ENCODE results near the gene DIO3. TPM values are rescaled to one million over a fixed set of nuclear protein-coding genes. Genes with fewer than 3 reads are reported as not detected.

The DIO3 gene
- total RNA-seq, 5 donors from 2014 or later (not counting 1 experiment from before 2014, with no cell fraction given): not detected

GRCh38 chr14:101534198-101534597 lies 27.1 kb upstream of the DIO3 start:
- H3K36me3 Mint-ChIP-seq: no peaks in the 10 kb centered on the region
- Histone ChIP-seq H3K9me3 (no peaks in the 10 kb centered on the region), H3K4me1 (ENCODE audit: control insufficient read depth in 1 of 2, extremely low read depth in 1 of 2, insufficient read depth in 2 of 2, low read length in 2 of 2) (peaks cover 0 to 34% of the 10 kb centered on the region in 2 experiments), H3K36me3 (ENCODE audit: control insufficient read depth in 2 of 2, extremely low read depth in 1 of 2, insufficient read depth in 1 of 2, low read length in 1 of 2) (no peaks in the 10 kb centered on the region), H3K27ac (ENCODE audit: low read length) (no peak overlapping the region), H3K4me3 (ENCODE audit: control insufficient read depth in 1 of 2, extremely low read depth in 1 of 2, low read length in 1 of 2) (no peak overlapping the region), H3K27me3 (replicated peaks in 1 of 2; ENCODE audit: control insufficient read depth in 2 of 2, extremely low read depth in 1 of 2, insufficient read depth in 2 of 2, low read length in 1 of 2) (peaks cover 0 to 46% of the 10 kb centered on the region in 2 experiments)
- POLR2A ChIA-PET: no interaction called here
- ATAC-seq (replicated peaks in 1 of 4): no peak
- no peak overlapping the region for H3K4me3 Mint-ChIP-seq
- H3K27me3 Mint-ChIP-seq: peaks cover 11 to 16% of the 10 kb centered on the region in 2 donors
- CTCF ChIA-PET: no interaction called here
- peaks cover 21 to 27% (median 26%) of the 10 kb centered on the region in 3 donors for H3K4me1 Mint-ChIP-seq
- no peaks in the 10 kb centered on the region for H3K9me3 Mint-ChIP-seq
- DNase-seq: no peak
- H3K27ac Mint-ChIP-seq: no peak overlapping the region
- 80% methylated on average over 4 of the region's 4 CpGs for WGBS (ENCODE audit: insufficient coverage)

GRCh38 chr14:101535232-101535631 lies 26.1 kb upstream of the DIO3 start:
- H3K4me1 ChIP-seq (ENCODE audit: control insufficient read depth in 1 of 2, extremely low read depth in 1 of 2, insufficient read depth in 2 of 2, low read length in 2 of 2): peaks cover 0 to 27% of the 10 kb centered on the region in 2 experiments
- H3K36me3 Mint-ChIP-seq: no peaks in the 10 kb centered on the region
- peaks cover 13 to 23% (median 19%) of the 10 kb centered on the region in 3 donors for H3K4me1 Mint-ChIP-seq
- ATAC-seq (replicated peaks in 1 of 4): peak in 2 of 4 experiments; percentile 41 to 45
- H3K36me3 ChIP-seq (ENCODE audit: control insufficient read depth in 2 of 2, extremely low read depth in 1 of 2, insufficient read depth in 1 of 2, low read length in 1 of 2): no peaks in the 10 kb centered on the region
- 8% methylated on average over 6 of the region's 9 CpGs for WGBS (ENCODE audit: insufficient coverage)
- H3K27me3 Mint-ChIP-seq: peaks cover 11 to 16% of the 10 kb centered on the region in 2 donors
- H3K9me3 ChIP-seq: no peaks in the 10 kb centered on the region
- peak overlapping the region in 2 of 3 donors; percentile 22 to 56 for H3K4me3 Mint-ChIP-seq
- no peak overlapping the region for H3K4me3 ChIP-seq (ENCODE audit: control insufficient read depth in 1 of 2, extremely low read depth in 1 of 2, low read length in 1 of 2)
- H3K27me3 ChIP-seq (replicated peaks in 1 of 2; ENCODE audit: control insufficient read depth in 2 of 2, extremely low read depth in 1 of 2, insufficient read depth in 2 of 2, low read length in 1 of 2): peaks cover 0 to 43% of the 10 kb centered on the region in 2 experiments
- ChIA-PET POLR2A (no interaction called here), CTCF (no interaction called here)
- peak overlapping the region; percentile 29 for H3K27ac ChIP-seq (ENCODE audit: low read length)
- no peak overlapping the region for H3K27ac Mint-ChIP-seq
- peak in 5 of 35 experiments; percentile 0 to 24 (median 13) for DNase-seq
- no peaks in the 10 kb centered on the region for H3K9me3 Mint-ChIP-seq

- Mint-ChIP-seq H3K9me3 (no peaks in the 10 kb centered on the region), H3K27me3 (peaks cover 11 to 16% of the 10 kb centered on the region in 2 donors), H3K4me1 (peaks cover 9 to 20% (median 16%) of the 10 kb centered on the region in 3 donors), H3K4me3 (peak overlapping the region in 2 of 3 donors; percentile 22 to 56), H3K36me3 (no peaks in the 10 kb centered on the region), H3K27ac (no peak overlapping the region)
- WGBS (ENCODE audit: insufficient coverage): 24% methylated on average over 3 of the region's 8 CpGs
- Histone ChIP-seq H3K4me1 (ENCODE audit: control insufficient read depth in 1 of 2, extremely low read depth in 1 of 2, insufficient read depth in 2 of 2, low read length in 2 of 2) (peaks cover 0 to 27% of the 10 kb centered on the region in 2 experiments), H3K27ac (ENCODE audit: low read length) (peak overlapping the region; percentile 29), H3K27me3 (replicated peaks in 1 of 2; ENCODE audit: control insufficient read depth in 2 of 2, extremely low read depth in 1 of 2, insufficient read depth in 2 of 2, low read length in 1 of 2) (peaks cover 0 to 43% of the 10 kb centered on the region in 2 experiments), H3K36me3 (ENCODE audit: control insufficient read depth in 2 of 2, extremely low read depth in 1 of 2, insufficient read depth in 1 of 2, low read length in 1 of 2) (no peaks in the 10 kb centered on the region), H3K4me3 (ENCODE audit: control insufficient read depth in 1 of 2, extremely low read depth in 1 of 2, low read length in 1 of 2) (no peak overlapping the region), H3K9me3 (no peaks in the 10 kb centered on the region)
- ATAC-seq (replicated peaks in 1 of 4): peak in 1 of 4 experiments; percentile 17
- DNase-seq: no peak
- CTCF ChIA-PET: no interaction called here
- POLR2A ChIA-PET: no interaction called here
Measured at GRCh38 chr14:101535701-101536207, 25.5 kb upstream of the DIO3 start.

GRCh38 chr14:101537286-101537685 lies 24.0 kb upstream of the DIO3 start:
- ATAC-seq (replicated peaks in 1 of 4) (no peak), DNase-seq (no peak)
- H3K4me1 Mint-ChIP-seq: peaks cover 9 to 20% (median 16%) of the 10 kb centered on the region in 3 donors
- H3K4me3 Mint-ChIP-seq: no peak overlapping the region
- ChIA-PET POLR2A (no interaction called here), CTCF (no interaction called here)
- H3K4me1 ChIP-seq (ENCODE audit: control insufficient read depth in 1 of 2, extremely low read depth in 1 of 2, insufficient read depth in 2 of 2, low read length in 2 of 2): peaks cover 0 to 27% of the 10 kb centered on the region in 2 experiments
- no peaks in the 10 kb centered on the region for H3K36me3 Mint-ChIP-seq
- H3K27ac Mint-ChIP-seq: no peak overlapping the region
- no peak overlapping the region for H3K4me3 ChIP-seq (ENCODE audit: control insufficient read depth in 1 of 2, extremely low read depth in 1 of 2, low read length in 1 of 2)
- H3K36me3 ChIP-seq (ENCODE audit: control insufficient read depth in 2 of 2, extremely low read depth in 1 of 2, insufficient read depth in 1 of 2, low read length in 1 of 2): no peaks in the 10 kb centered on the region
- no peaks in the 10 kb centered on the region for H3K9me3 ChIP-seq
- H3K27me3 ChIP-seq (replicated peaks in 1 of 2; ENCODE audit: control insufficient read depth in 2 of 2, extremely low read depth in 1 of 2, insufficient read depth in 2 of 2, low read length in 1 of 2): peaks cover 0 to 48% of the 10 kb centered on the region in 2 experiments
- peaks cover 11 to 16% of the 10 kb centered on the region in 2 donors for H3K27me3 Mint-ChIP-seq
- 83% methylated on average over 6 of the region's 7 CpGs for WGBS (ENCODE audit: insufficient coverage)
- no peaks in the 10 kb centered on the region for H3K9me3 Mint-ChIP-seq
- no peak overlapping the region for H3K27ac ChIP-seq (ENCODE audit: low read length)

GRCh38 chr14:101538878-101539277 lies 22.4 kb upstream of the DIO3 start:
- Mint-ChIP-seq H3K36me3 (no peaks in the 10 kb centered on the region), H3K4me3 (no peak overlapping the region), H3K27ac (no peak overlapping the region), H3K4me1 (peaks cover 9 to 18% (median 16%) of the 10 kb centered on the region in 3 donors), H3K27me3 (peaks cover 11 to 15% of the 10 kb centered on the region in 2 donors), H3K9me3 (peaks cover 1 to 5% (median 2%) of the 10 kb centered on the region in 3 donors)
- Histone ChIP-seq H3K4me3 (ENCODE audit: control insufficient read depth in 1 of 2, extremely low read depth in 1 of 2, low read length in 1 of 2) (no peak overlapping the region), H3K27ac (ENCODE audit: low read length) (no peak overlapping the region), H3K9me3 (no peaks in the 10 kb centered on the region), H3K27me3 (replicated peaks in 1 of 2; ENCODE audit: control insufficient read depth in 2 of 2, extremely low read depth in 1 of 2, insufficient read depth in 2 of 2, low read length in 1 of 2) (peaks cover 0 to 48% of the 10 kb centered on the region in 2 experiments), H3K36me3 (ENCODE audit: control insufficient read depth in 2 of 2, extremely low read depth in 1 of 2, insufficient read depth in 1 of 2, low read length in 1 of 2) (no peaks in the 10 kb centered on the region), H3K4me1 (ENCODE audit: control insufficient read depth in 1 of 2, extremely low read depth in 1 of 2, insufficient read depth in 2 of 2, low read length in 2 of 2) (peaks cover 0 to 27% of the 10 kb centered on the region in 2 experiments)
- POLR2A ChIA-PET: no interaction called here
- 19% methylated on average over 4 of the region's 5 CpGs for WGBS (ENCODE audit: insufficient coverage)
- no peak for DNase-seq
- no peak for ATAC-seq (replicated peaks in 1 of 4)
- CTCF ChIA-PET: no interaction called here

- ATAC-seq (replicated peaks in 1 of 4): no peak
- H3K4me1 Mint-ChIP-seq: peaks cover 9 to 16% (median 13%) of the 10 kb centered on the region in 3 donors
- H3K4me3 Mint-ChIP-seq: no peak overlapping the region
- Histone ChIP-seq H3K9me3 (no peaks in the 10 kb centered on the region), H3K36me3 (ENCODE audit: control insufficient read depth in 2 of 2, extremely low read depth in 1 of 2, insufficient read depth in 1 of 2, low read length in 1 of 2) (no peaks in the 10 kb centered on the region), H3K27me3 (replicated peaks in 1 of 2; ENCODE audit: control insufficient read depth in 2 of 2, extremely low read depth in 1 of 2, insufficient read depth in 2 of 2, low read length in 1 of 2) (peaks cover 0 to 44% of the 10 kb centered on the region in 2 experiments), H3K4me1 (ENCODE audit: control insufficient read depth in 1 of 2, extremely low read depth in 1 of 2, insufficient read depth in 2 of 2, low read length in 2 of 2) (peaks cover 0 to 19% of the 10 kb centered on the region in 2 experiments), H3K4me3 (ENCODE audit: control insufficient read depth in 1 of 2, extremely low read depth in 1 of 2, low read length in 1 of 2) (no peak overlapping the region), H3K27ac (ENCODE audit: low read length) (no peak overlapping the region)
- H3K27me3 Mint-ChIP-seq: peaks cover 11 to 13% of the 10 kb centered on the region in 2 donors
- no peak for DNase-seq
- H3K27ac Mint-ChIP-seq: no peak overlapping the region
- 81% methylated on average over 11 of the region's 11 CpGs for WGBS (ENCODE audit: insufficient coverage)
- peaks cover 2 to 5% (median 4%) of the 10 kb centered on the region in 3 donors for H3K9me3 Mint-ChIP-seq
- POLR2A ChIA-PET: no interaction called here
- CTCF ChIA-PET: no interaction called here
- no peaks in the 10 kb centered on the region for H3K36me3 Mint-ChIP-seq
Measured at GRCh38 chr14:101539880-101540279, 21.4 kb upstream of the DIO3 start.
